Colonic mucosa (tissue), 4 donors: ENCODE results near the gene GRK4. TPM values are rescaled to one million over a fixed set of nuclear protein-coding genes. Genes with fewer than 3 reads are reported as not detected.

Source experiments
- DNase-seq: peaks from one replicate; pipeline ENCODE4 v3.0.0-alpha.2; 2020
- H3K27ac ChIP-seq: fragments of 200-600 bp; one replicate; pipeline ENCODE4 v1.8.0; 2021
- H3K27me3 ChIP-seq: fragments of 200-600 bp; one replicate; pipeline ENCODE4 v1.8.0; 2021
- H3K36me3 ChIP-seq: fragments of 200-600 bp; one replicate; pipeline ENCODE4 v1.8.0; 2021
- H3K4me1 ChIP-seq: fragments of 200-600 bp; one replicate; pipeline ENCODE4 v1.8.0; 2021; ENCODE audit warnings: mild to moderate bottlenecking
- H3K4me3 ChIP-seq: fragments of 200-600 bp; one replicate; pipeline ENCODE4 v1.8.0; 2021
- H3K9ac ChIP-seq, 2 donors: one replicate each; pipeline ENCODE4 v1.7.0; 2013; ENCODE audit warnings: control low read depth in 2 of 2, low read depth in 2 of 2, low read length in 2 of 2
- H3K9me3 ChIP-seq: fragments of 200-600 bp; one replicate; pipeline ENCODE4 v1.8.0; 2021
- CTCF ChIP-seq: fragments of 200-600 bp; IDR thresholded peaks from one replicate; pipeline ENCODE4 v1.8.0; 2022; ENCODE audit warnings: antibody characterized with exemption, mild to moderate bottlenecking
- intact Hi-C: fragments of 100-400 bp; cut with DNase I; formaldehyde crosslinking; loops from one replicate; pipeline ENCODE4 v1.14.1; 2022
- total RNA-seq, 2 donors: library from RNA; stranded (reverse); fragmentation: NEBNext Ultra II Directional in 1 of 2; extraction: Animal tissue kit (Norgen Biotek cat#: 25700) in 1 of 2; gene quantifications; one replicate each; pipeline ENCODE4 v1.2.1, GENCODE V29; 2021
- donor health status: healthy.
- donor health status: DM: no; HTN: no; CAD: no.
- donor health status: DM: no; HTN: no; CAD: no.

GRK4 gene
- total RNA-seq, 2 donors from 2014 or later = 0.77 to 1.7 TPM

GRCh38 chr4:3013839-3014350 is 50.5 kb downstream of the GRK4 start:
- no peak overlapping the region for H3K9ac ChIP-seq
- intact Hi-C loops = no loop called here
- DNase-seq = no peak

GRCh38 chr4:3016961-3017360 is 53.6 kb downstream of the GRK4 start:
- H3K9me3 ChIP-seq = no peaks in the 10 kb centered on the region
- no peaks in the 10 kb centered on the region for H3K4me1 ChIP-seq
- no peak overlapping the region for H3K9ac ChIP-seq
- no peak for TF ChIP-seq CTCF
- H3K27me3 ChIP-seq = no peaks in the 10 kb centered on the region
- no peaks in the 10 kb centered on the region for H3K36me3 ChIP-seq
- no peak overlapping the region for H3K4me3 ChIP-seq
- H3K27ac ChIP-seq = no peak overlapping the region
- intact Hi-C loops = no loop called here
- no peak for DNase-seq

More at GRCh38 chr4:3013839-3014350, 50.5 kb downstream of the GRK4 start:
- no peaks in the 10 kb centered on the region for H3K4me1 ChIP-seq
- H3K4me3 ChIP-seq = no peak overlapping the region
- no peak for TF ChIP-seq CTCF
- H3K27me3 ChIP-seq = no peaks in the 10 kb centered on the region
- no peak overlapping the region for H3K27ac ChIP-seq
- no peaks in the 10 kb centered on the region for H3K9me3 ChIP-seq
- H3K36me3 ChIP-seq = no peaks in the 10 kb centered on the region

- Histone ChIP-seq H3K27me3 (no peaks in the 10 kb centered on the region), H3K9ac (no peak overlapping the region), H3K4me3 (no peak overlapping the region), H3K36me3 (no peaks in the 10 kb centered on the region), H3K9me3 (no peaks in the 10 kb centered on the region), H3K4me1 (no peaks in the 10 kb centered on the region), H3K27ac (no peak overlapping the region)
- no peak for TF ChIP-seq CTCF
- intact Hi-C loops = no loop called here
- DNase-seq = no peak
Observed at GRCh38 chr4:3017504-3017903, 54.1 kb downstream of the GRK4 start.

- Histone ChIP-seq H3K9ac (no peak overlapping the region), H3K27me3 (no peaks in the 10 kb centered on the region), H3K9me3 (no peaks in the 10 kb centered on the region), H3K4me1 (no peaks in the 10 kb centered on the region), H3K36me3 (no peaks in the 10 kb centered on the region), H3K27ac (no peak overlapping the region), H3K4me3 (no peak overlapping the region)
- TF ChIP-seq CTCF = no peak
- DNase-seq = no peak
- intact Hi-C loops = no loop called here
Observed at GRCh38 chr4:3019145-3019846, 55.9 kb downstream of the GRK4 start.

- TF ChIP-seq CTCF = no peak
- DNase-seq = no peak
- intact Hi-C loops = no loop called here
- Histone ChIP-seq H3K4me3 (no peak overlapping the region), H3K4me1 (no peaks in the 10 kb centered on the region), H3K27ac (no peak overlapping the region), H3K36me3 (no peaks in the 10 kb centered on the region), H3K27me3 (no peaks in the 10 kb centered on the region), H3K9ac (no peak overlapping the region), H3K9me3 (no peaks in the 10 kb centered on the region)
Observed at GRCh38 chr4:3021127-3021526, 57.8 kb downstream of the GRK4 start.
